ENCODE measurements around the gene CRAMP1. TPM values are rescaled to one million over a fixed set of nuclear protein-coding genes. Genes with fewer than 3 reads are reported as not detected.

Gene CRAMP1
- total and polyA plus RNA-seq, 2 experiments from 2014 or later, result 2.2 to 6.3 TPM

DNA sequence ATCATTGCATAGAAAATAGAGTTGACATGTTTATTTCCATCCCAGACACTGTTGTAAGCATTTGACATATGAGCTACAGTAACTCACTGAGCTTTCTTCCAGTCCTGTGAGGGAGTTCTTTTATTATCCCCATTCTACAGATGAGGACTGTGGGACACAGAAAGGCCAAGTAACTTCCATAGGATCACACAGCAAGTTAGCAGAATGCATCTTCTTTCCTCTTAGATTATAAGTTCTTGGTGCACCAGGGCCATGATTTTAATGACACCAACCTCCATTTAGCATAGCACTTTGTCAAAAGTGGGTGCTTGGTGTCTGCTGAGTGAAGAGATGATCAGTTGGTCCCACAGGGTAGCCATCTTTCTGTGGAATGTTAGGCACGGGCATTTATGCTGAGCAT lies 78.7 kb downstream of the CRAMP1 start:
- H3K9ac ChIP-seq, result no peak overlapping the region

DNA sequence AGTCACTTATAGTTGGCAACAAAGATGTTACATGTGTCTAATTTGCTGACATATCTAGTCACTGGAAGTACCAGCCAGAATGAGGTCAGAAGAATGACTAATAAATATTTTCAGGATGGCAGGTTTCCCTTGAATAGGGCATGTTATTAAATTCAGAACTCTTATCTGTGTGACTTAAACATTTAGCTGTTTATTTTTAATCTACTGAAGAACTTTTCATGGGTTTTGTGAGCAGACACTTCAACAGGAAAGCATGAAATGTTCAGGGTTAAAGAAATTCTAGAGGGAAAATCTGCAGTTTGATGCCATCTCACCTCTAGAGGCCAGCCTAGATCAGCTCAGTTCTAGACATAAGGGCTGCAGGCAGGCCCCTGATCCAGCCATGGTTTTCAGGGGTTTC lies 79.1 kb downstream of the CRAMP1 start:
- H3K9ac ChIP-seq, result no peak overlapping the region
- no peak overlapping the region for H3K4me2 ChIP-seq (ENCODE audit: unreplicated experiment)
- H3K9me2 ChIP-seq (ENCODE audit: insufficient read depth), result no peaks in the 10 kb centered on the region
- H3K79me2 ChIP-seq (ENCODE audit: insufficient read depth), result peaks cover 79% of the 10 kb centered on the region
- H2AFZ ChIP-seq, result no peak overlapping the region
- H3K27me3 ChIP-seq (replicated peaks; ENCODE audit: insufficient read depth), result no peaks in the 10 kb centered on the region
- H3K36me3 ChIP-seq (ENCODE audit: low read depth), result peaks cover 47% of the 10 kb centered on the region
- H3F3A ChIP-seq (ENCODE audit: insufficient read depth), result peaks cover 21% of the 10 kb centered on the region
- in situ Hi-C loops (cut with MboI), result no loop called here
- H3K27ac ChIP-seq, result peak overlapping the region; percentile 40; the same call in 1 of the 2 replicates
- no peak for TF ChIP-seq EZH2phosphoT487 (IDR thresholded peaks at IDR 0.05; ENCODE audit: insufficient read depth, low read depth)
- no peak for TF ChIP-seq EZH2 (IDR thresholded peaks at IDR 0.05; ENCODE audit: insufficient read depth, poor library complexity, severe bottlenecking)
- peaks cover 11% of the 10 kb centered on the region for H3K4me1 ChIP-seq (ENCODE audit: insufficient read depth)
- H3K4me3 ChIP-seq, result no peak overlapping the region
- peak; percentile 73 for DNase-seq
- no peaks in the 10 kb centered on the region for H3K9me3 ChIP-seq (ENCODE audit: low read depth)
- no peaks in the 10 kb centered on the region for H4K20me1 ChIP-seq (ENCODE audit: insufficient read depth)

More for the DNA sequence above, 78.7 kb downstream of the CRAMP1 start:
- Histone ChIP-seq H4K20me1 (ENCODE audit: insufficient read depth) (no peaks in the 10 kb centered on the region), H3K79me2 (ENCODE audit: insufficient read depth) (peaks cover 82% of the 10 kb centered on the region), H3K36me3 (ENCODE audit: low read depth) (peaks cover 45% of the 10 kb centered on the region), H2AFZ (no peak overlapping the region), H3K4me1 (ENCODE audit: insufficient read depth) (peaks cover 11% of the 10 kb centered on the region), H3K27me3 (replicated peaks; ENCODE audit: insufficient read depth) (no peaks in the 10 kb centered on the region), H3K4me2 (ENCODE audit: unreplicated experiment) (no peak overlapping the region), H3F3A (ENCODE audit: insufficient read depth) (peaks cover 21% of the 10 kb centered on the region), H3K27ac (no peak overlapping the region), H3K9me2 (ENCODE audit: insufficient read depth) (no peaks in the 10 kb centered on the region), H3K4me3 (no peak overlapping the region), H3K9me3 (ENCODE audit: low read depth) (no peaks in the 10 kb centered on the region)
- WGBS, 2 experiments (ENCODE audit: low coverage in 1 of 2, low lambda C conversion rate in 2 of 2, missing lambda C conversion rate in 2 of 2), result 95 to 100% methylated on average over 1 of the region's 1 CpG
- in situ Hi-C loops (cut with MboI), result no loop called here
- TF ChIP-seq EZH2phosphoT487 (IDR thresholded peaks at IDR 0.05; ENCODE audit: insufficient read depth, low read depth) (no peak), EZH2 (IDR thresholded peaks at IDR 0.05; ENCODE audit: insufficient read depth, poor library complexity, severe bottlenecking) (no peak)
- DNase-seq, result no peak

- Histone ChIP-seq H2AFZ (no peak overlapping the region), H3K79me2 (ENCODE audit: insufficient read depth) (peaks cover 72% of the 10 kb centered on the region), H3K27me3 (replicated peaks; ENCODE audit: insufficient read depth) (no peaks in the 10 kb centered on the region), H3F3A (ENCODE audit: insufficient read depth) (peaks cover 21% of the 10 kb centered on the region), H3K27ac (no peak overlapping the region), H3K4me2 (ENCODE audit: unreplicated experiment) (no peak overlapping the region), H3K4me1 (ENCODE audit: insufficient read depth) (peaks cover 11% of the 10 kb centered on the region), H3K36me3 (ENCODE audit: low read depth) (peaks cover 46% of the 10 kb centered on the region), H3K4me3 (no peak overlapping the region), H3K9me2 (ENCODE audit: insufficient read depth) (no peaks in the 10 kb centered on the region), H3K9me3 (ENCODE audit: low read depth) (no peaks in the 10 kb centered on the region), H4K20me1 (ENCODE audit: insufficient read depth) (no peaks in the 10 kb centered on the region), H3K9ac (no peak overlapping the region)
- 87 to 89% methylated on average over 21 of the region's 21 CpGs for WGBS, 2 experiments (ENCODE audit: low coverage in 1 of 2, low lambda C conversion rate in 2 of 2, missing lambda C conversion rate in 2 of 2)
- DNase-seq, result peak; percentile 81
- in situ Hi-C loops (cut with MboI), result no loop called here
- no peak for TF ChIP-seq EZH2 (IDR thresholded peaks at IDR 0.05; ENCODE audit: insufficient read depth, poor library complexity, severe bottlenecking)
- no peak for TF ChIP-seq EZH2phosphoT487 (IDR thresholded peaks at IDR 0.05; ENCODE audit: insufficient read depth, low read depth)
These were observed 79.8 kb downstream of the CRAMP1 start for GRCh38 chr16:1691956-1692355.

DNA sequence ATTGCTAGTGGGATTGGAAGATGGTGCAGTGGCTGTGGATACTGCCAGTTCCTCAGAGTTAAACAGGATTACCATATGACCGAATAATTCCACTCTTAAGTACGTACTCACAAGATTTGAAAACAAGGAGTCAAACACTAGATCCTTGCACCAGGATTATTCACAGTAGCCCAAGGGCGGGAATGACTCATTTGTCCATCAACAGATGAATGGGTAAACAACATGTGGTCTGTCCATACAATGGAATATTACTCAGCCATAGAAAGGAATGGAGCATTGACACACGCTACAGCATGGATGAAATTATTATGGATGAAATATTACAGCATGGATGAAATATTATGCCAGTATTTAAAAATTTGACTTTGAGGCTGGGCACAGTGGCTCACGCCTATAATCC lies 84.7 kb downstream of the CRAMP1 start:
- in situ Hi-C loops (cut with MboI), result no loop called here

GRCh38 chr16:1698680-1699079 lies 86.5 kb downstream of the CRAMP1 start:
- 0 out of 2 replicates have a peak, but pooled peaks cover 9% of the 10 kb centered on the region for H3F3A ChIP-seq (ENCODE audit: insufficient read depth)
- no peak overlapping the region for H3K4me3 ChIP-seq
- no peaks in the 10 kb centered on the region for H3K9me2 ChIP-seq (ENCODE audit: insufficient read depth)
- no peaks in the 10 kb centered on the region for H3K4me1 ChIP-seq (ENCODE audit: insufficient read depth)
- WGBS, 2 experiments (ENCODE audit: low coverage in 1 of 2, low lambda C conversion rate in 2 of 2, missing lambda C conversion rate in 2 of 2), result 71 to 77% methylated on average over 8 to 10 of the region's 10 CpGs
- peaks cover 10% of the 10 kb centered on the region; the same call in 1 of the 2 replicates for H3K36me3 ChIP-seq (ENCODE audit: low read depth)
- H4K20me1 ChIP-seq (ENCODE audit: insufficient read depth), result no peaks in the 10 kb centered on the region
- TF ChIP-seq EZH2 (IDR thresholded peaks at IDR 0.05; ENCODE audit: insufficient read depth, poor library complexity, severe bottlenecking) (no peak), EZH2phosphoT487 (IDR thresholded peaks at IDR 0.05; ENCODE audit: insufficient read depth, low read depth) (no peak)
- in situ Hi-C loops (cut with MboI), result no loop called here
- H3K9me3 ChIP-seq (ENCODE audit: low read depth), result no peaks in the 10 kb centered on the region
- H3K9ac ChIP-seq, result no peak overlapping the region
- no peaks in the 10 kb centered on the region for H3K27me3 ChIP-seq (replicated peaks; ENCODE audit: insufficient read depth)
- H2AFZ ChIP-seq, result no peak overlapping the region
- no peak overlapping the region for H3K4me2 ChIP-seq (ENCODE audit: unreplicated experiment)
- H3K27ac ChIP-seq, result no peak overlapping the region
- DNase-seq, result no peak
- peaks cover 21% of the 10 kb centered on the region for H3K79me2 ChIP-seq (ENCODE audit: insufficient read depth)

More for the DNA sequence above, 84.7 kb downstream of the CRAMP1 start:
- peak; percentile 24 for DNase-seq
- 0 out of 2 replicates have a peak, but pooled peaks cover 2% of the 10 kb centered on the region for H3K4me1 ChIP-seq (ENCODE audit: insufficient read depth)
- H4K20me1 ChIP-seq (ENCODE audit: insufficient read depth), result no peaks in the 10 kb centered on the region
- no peak overlapping the region for H3K27ac ChIP-seq
- H3K4me2 ChIP-seq (ENCODE audit: unreplicated experiment), result no peak overlapping the region
- 96 to 97% methylated on average over 5 of the region's 5 CpGs for WGBS, 2 experiments (ENCODE audit: low coverage in 1 of 2, low lambda C conversion rate in 2 of 2, missing lambda C conversion rate in 2 of 2)
- H3K9ac ChIP-seq, result no peak overlapping the region
- H3K36me3 ChIP-seq (ENCODE audit: low read depth), result peaks cover 29% of the 10 kb centered on the region
- no peaks in the 10 kb centered on the region for H3K9me3 ChIP-seq (ENCODE audit: low read depth)
- H3K4me3 ChIP-seq, result no peak overlapping the region
- H3K27me3 ChIP-seq (replicated peaks; ENCODE audit: insufficient read depth), result no peaks in the 10 kb centered on the region
- peaks cover 36% of the 10 kb centered on the region for H3K79me2 ChIP-seq (ENCODE audit: insufficient read depth)
- no peak for TF ChIP-seq EZH2phosphoT487 (IDR thresholded peaks at IDR 0.05; ENCODE audit: insufficient read depth, low read depth)
- TF ChIP-seq EZH2 (IDR thresholded peaks at IDR 0.05; ENCODE audit: insufficient read depth, poor library complexity, severe bottlenecking), result no peak
- H3F3A ChIP-seq (ENCODE audit: insufficient read depth), result peaks cover 15% of the 10 kb centered on the region
- H2AFZ ChIP-seq, result no peak overlapping the region
- H3K9me2 ChIP-seq (ENCODE audit: insufficient read depth), result no peaks in the 10 kb centered on the region

Data from GM23248 (cell line).